Hepatocyte (in vitro differentiated cells): ENCODE measurements around the gene C12orf56. TPM values are rescaled to one million over a fixed set of nuclear protein-coding genes. Genes with fewer than 3 reads are reported as not detected.
"Not testable (repeated sequence)": the region's sequence is repeated elsewhere in the genome, so short reads cannot be mapped to it uniquely, and the experiment has no call there.

Experiments used
- DNase-seq: peaks from one replicate; pipeline ENCODE4 v3.0.0-alpha.2; 2016; ENCODE audit warnings: low spot score
- H2AFZ ChIP-seq: fragments of 200-600 bp; sonication (generic); 2 replicates; pipeline ENCODE4 v1.6.0; 2016; ENCODE audit warnings: antibody characterized with exemption, mild to moderate bottlenecking
- H3K27ac ChIP-seq: fragments of 200-600 bp; sonication (generic); 2 replicates; pipeline ENCODE4 v1.5.1; 2016; ENCODE audit warnings: mild to moderate bottlenecking
- H3K27me3 ChIP-seq: fragments of 200-600 bp; sonication (generic); 2 replicates; pipeline ENCODE4 v1.6.1; 2016
- H3K36me3 ChIP-seq: fragments of 200-600 bp; sonication (generic); replicated peaks from 2 replicates; pipeline ENCODE4 v1.5.1; 2016; ENCODE audit warnings: low read depth; ENCODE audit not compliant: insufficient read depth
- H3K4me1 ChIP-seq: fragments of 200-600 bp; sonication (generic); 2 replicates; pipeline ENCODE4 v1.5.1; 2016; ENCODE audit warnings: mild to moderate bottlenecking, moderate library complexity; ENCODE audit not compliant: insufficient read depth
- H3K4me2 ChIP-seq: fragments of 200-600 bp; sonication (generic); 2 replicates; pipeline ENCODE4 v1.6.0; 2016
- H3K4me3 ChIP-seq: fragments of 200-600 bp; sonication (generic); 2 replicates; pipeline ENCODE4 v1.5.1; 2016; ENCODE audit warnings: mild to moderate bottlenecking
- H3K79me2 ChIP-seq: fragments of 200-600 bp; sonication (generic); 2 replicates; pipeline ENCODE4 v1.6.0; 2017; ENCODE audit warnings: mild to moderate bottlenecking
- H3K9me2 ChIP-seq: fragments of 200-600 bp; sonication (generic); replicated peaks from 2 replicates; pipeline ENCODE4 v1.6.0; 2017; ENCODE audit warnings: mild to moderate bottlenecking; ENCODE audit not compliant: insufficient read depth
- H3K9me3 ChIP-seq: fragments of 200-600 bp; sonication (generic); 2 replicates; pipeline ENCODE4 v1.5.1; 2016; ENCODE audit warnings: low read depth, mild to moderate bottlenecking
- H4K20me1 ChIP-seq: fragments of 200-600 bp; sonication (generic); 2 replicates; pipeline ENCODE4 v1.6.0; 2016; ENCODE audit warnings: mild to moderate bottlenecking; ENCODE audit not compliant: insufficient read depth, poor library complexity, severe bottlenecking
- CTCF ChIP-seq: fragments of 200-600 bp; sonication (generic); IDR thresholded peaks from 2 replicates; pipeline ENCODE4 v1.5.1; 2016; ENCODE audit warnings: antibody characterized with exemption, mild to moderate bottlenecking; ENCODE audit not compliant: poor library complexity
- EZH2 ChIP-seq: fragments of 200-600 bp; sonication (generic); IDR thresholded peaks from 2 replicates; pipeline ENCODE4 v1.6.1; 2016; ENCODE audit warnings: antibody characterized with exemption, mild to moderate bottlenecking, borderline replicate concordance
- EZH2phosphoT487 ChIP-seq: fragments of 200-600 bp; sonication (generic); IDR thresholded peaks from one replicate; pipeline ENCODE4 v1.6.1; 2018; ENCODE audit warnings: antibody characterized with exemption, mild to moderate bottlenecking, low read depth, moderate library complexity; ENCODE audit not compliant: unreplicated experiment, severe bottlenecking
- WGBS: methylation state at CpG from one replicate; pipeline ENCODE4 v1.1.6; 2016; ENCODE audit warnings: low lambda C conversion rate; ENCODE audit errors: missing lambda C conversion rate; 5-methylcytosine and 5-hydroxymethylcytosine counted together
- polyA plus RNA-seq: library from polyadenylated mRNA; unstranded; fragments of >200 nt; fragmentation: Nextera tagmentation; extraction: Ambion mirVana; gene quantifications from 2 replicates; pipeline ENCODE4 v1.2.1, GENCODE V29; 2016
- total RNA-seq: library from RNA; depleted of rRNA; stranded (reverse); fragments of >200 nt; gene quantifications from 2 replicates; pipeline ENCODE4 v1.2.3, GENCODE V29; 2014

C12orf56 gene
- total and polyA plus RNA-seq, 2 experiments from 2014 or later, result 0.20 to 1.4 TPM

- H3K4me1 ChIP-seq, result no peaks in the 10 kb centered on the region
- no peak overlapping the region for H3K4me2 ChIP-seq
- TF ChIP-seq CTCF (no peak), EZH2phosphoT487 (no peak), EZH2 (no peak)
- H3K4me3 ChIP-seq, result no peak overlapping the region
- no peaks in the 10 kb centered on the region for H4K20me1 ChIP-seq
- H2AFZ ChIP-seq, result no peak overlapping the region
- WGBS, result 87% methylated on average over 1 of the region's 1 CpG
- H3K36me3 ChIP-seq, result no peaks in the 10 kb centered on the region
- no peaks in the 10 kb centered on the region for H3K9me2 ChIP-seq
- no peak overlapping the region for H3K27ac ChIP-seq
- H3K79me2 ChIP-seq, result no peaks in the 10 kb centered on the region
- H3K9me3 ChIP-seq, result no peaks in the 10 kb centered on the region
- no peak for DNase-seq
- no peaks in the 10 kb centered on the region for H3K27me3 ChIP-seq
Observed at GRCh38 chr12:64383675-64384074, 6.9 kb downstream of the C12orf56 start.

GRCh38 chr12:64362721-64363305, 27.7 kb downstream of the C12orf56 start:
- no peaks in the 10 kb centered on the region for H3K36me3 ChIP-seq
- WGBS, result 92% methylated on average over 4 of the region's 4 CpGs
- DNase-seq, result no peak
- no peaks in the 10 kb centered on the region for H3K4me1 ChIP-seq
- no peak overlapping the region for H2AFZ ChIP-seq
- TF ChIP-seq CTCF (no peak), EZH2phosphoT487 (no peak)
- H3K9me2 ChIP-seq, result no peaks in the 10 kb centered on the region
- H3K27ac ChIP-seq, result no peak overlapping the region
- no peaks in the 10 kb centered on the region for H3K27me3 ChIP-seq
- H3K4me2 ChIP-seq, result no peak overlapping the region
- H3K79me2 ChIP-seq, result no peaks in the 10 kb centered on the region
- H3K4me3 ChIP-seq, result no peak overlapping the region
- H4K20me1 ChIP-seq, result no peaks in the 10 kb centered on the region
- no peaks in the 10 kb centered on the region for H3K9me3 ChIP-seq

GRCh38 chr12:64361173-64361572, 29.4 kb downstream of the C12orf56 start:
- H3K79me2 ChIP-seq, H3K4me2 ChIP-seq, H4K20me1 ChIP-seq, H3K36me3 ChIP-seq, H3K4me1 ChIP-seq, H2AFZ ChIP-seq, H3K27me3 ChIP-seq, H3K9me3 ChIP-seq, H3K27ac ChIP-seq, H3K9me2 ChIP-seq, H3K4me3 ChIP-seq, DNase-seq: not testable (repeated sequence)
- 81% methylated on average over 3 of the region's 3 CpGs for WGBS

- not testable (repeated sequence) for H3K9me2 ChIP-seq, H4K20me1 ChIP-seq, H3K4me1 ChIP-seq, DNase-seq, H3K4me2 ChIP-seq, H3K27ac ChIP-seq, H3K79me2 ChIP-seq, H3K27me3 ChIP-seq, H3K9me3 ChIP-seq, H3K4me3 ChIP-seq, H3K36me3 ChIP-seq, H2AFZ ChIP-seq
- WGBS, result 71% methylated on average over 2 of the region's 2 CpGs
Observed at GRCh38 chr12:64356209-64356608, 34.3 kb downstream of the C12orf56 start.
